Measurements from ENCODE around the gene ZFR2.

Gene ZFR2

GRCh38 chr19:3832001-3832400 lies 36.8 kb downstream of the ZFR2 start:
- H3K9me3 ChIP-seq (ENCODE audit: insufficient read depth, low read length, severe bottlenecking) = no peaks in the 10 kb centered on the region
- H3K4me1 ChIP-seq (ENCODE audit: insufficient read depth, low read length) = no peaks in the 10 kb centered on the region
- no peak overlapping the region for H3K27ac ChIP-seq (ENCODE audit: low read length)
- H3K9ac ChIP-seq (ENCODE audit: low read depth, low read length) = no peak overlapping the region
- no peak for TF ChIP-seq EZH2 (IDR thresholded peaks at IDR 0.05; ENCODE audit: borderline replicate concordance, low read depth, low read length, severe bottlenecking)
- TF ChIP-seq, protein P1, sequence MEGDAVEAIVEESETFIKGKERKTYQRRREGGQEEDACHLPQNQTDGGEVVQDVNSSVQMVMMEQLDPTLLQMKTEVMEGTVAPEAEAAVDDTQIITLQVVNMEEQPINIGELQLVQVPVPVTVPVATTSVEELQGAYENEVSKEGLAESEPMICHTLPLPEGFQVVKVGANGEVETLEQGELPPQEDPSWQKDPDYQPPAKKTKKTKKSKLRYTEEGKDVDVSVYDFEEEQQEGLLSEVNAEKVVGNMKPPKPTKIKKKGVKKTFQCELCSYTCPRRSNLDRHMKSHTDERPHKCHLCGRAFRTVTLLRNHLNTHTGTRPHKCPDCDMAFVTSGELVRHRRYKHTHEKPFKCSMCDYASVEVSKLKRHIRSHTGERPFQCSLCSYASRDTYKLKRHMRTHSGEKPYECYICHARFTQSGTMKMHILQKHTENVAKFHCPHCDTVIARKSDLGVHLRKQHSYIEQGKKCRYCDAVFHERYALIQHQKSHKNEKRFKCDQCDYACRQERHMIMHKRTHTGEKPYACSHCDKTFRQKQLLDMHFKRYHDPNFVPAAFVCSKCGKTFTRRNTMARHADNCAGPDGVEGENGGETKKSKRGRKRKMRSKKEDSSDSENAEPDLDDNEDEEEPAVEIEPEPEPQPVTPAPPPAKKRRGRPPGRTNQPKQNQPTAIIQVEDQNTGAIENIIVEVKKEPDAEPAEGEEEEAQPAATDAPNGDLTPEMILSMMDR (IDR thresholded peaks at IDR 0.05; ENCODE audit: borderline replicate concordance, extremely low read depth, low read length, poor library complexity, severe bottlenecking) = no peak
- H3K79me2 ChIP-seq (ENCODE audit: insufficient read depth, low read length) = no peaks in the 10 kb centered on the region
- no peaks in the 10 kb centered on the region for H3K36me3 ChIP-seq (ENCODE audit: insufficient read depth, low read length)
- H4K20me1 ChIP-seq (ENCODE audit: insufficient read depth, low read length) = no peaks in the 10 kb centered on the region
- ATAC-seq (ENCODE audit: insufficient read depth, low read depth) (no peak), DNase-seq (no peak)
- H2AFZ ChIP-seq (ENCODE audit: low read depth, low read length) = no peak overlapping the region
- H3K27me3 ChIP-seq (ENCODE audit: insufficient read depth, low read length, poor library complexity) = no peaks in the 10 kb centered on the region
- no peak overlapping the region for H3K4me2 ChIP-seq (ENCODE audit: insufficient read depth, low read length)
- H3K4me3 ChIP-seq (ENCODE audit: low read depth in 1 of 2, low read length in 2 of 2) = no peak overlapping the region

DNA sequence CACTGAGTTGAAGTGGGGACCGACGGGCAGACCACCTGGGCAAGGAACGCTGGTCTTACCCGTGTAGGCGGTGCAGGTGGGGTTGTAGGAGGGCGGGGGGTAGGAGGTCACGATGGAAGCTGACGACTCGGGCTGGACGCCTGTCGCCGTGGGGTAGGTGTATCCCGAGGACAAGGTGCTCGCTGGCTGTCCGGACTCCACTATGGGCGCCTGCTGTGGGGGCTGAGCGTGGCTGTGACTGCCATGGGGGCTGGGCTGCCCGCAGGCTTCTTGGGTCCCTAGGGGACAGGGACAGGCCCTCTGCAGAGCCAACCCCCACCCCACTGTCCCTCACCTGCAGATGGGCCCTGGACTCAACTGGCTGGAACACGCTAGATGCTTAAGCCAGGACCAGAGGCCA lies 37.2 kb downstream of the ZFR2 start:
- H3K27me3 ChIP-seq (ENCODE audit: insufficient read depth, low read length, poor library complexity) = no peaks in the 10 kb centered on the region
- TF ChIP-seq EZH2 (IDR thresholded peaks at IDR 0.05; ENCODE audit: borderline replicate concordance, low read depth, low read length, severe bottlenecking) = no peak
- TF ChIP-seq, protein P1 (IDR thresholded peaks at IDR 0.05; ENCODE audit: borderline replicate concordance, extremely low read depth, low read length, poor library complexity, severe bottlenecking) = no peak
- H4K20me1 ChIP-seq (ENCODE audit: insufficient read depth, low read length) = no peaks in the 10 kb centered on the region
- H3K4me2 ChIP-seq (ENCODE audit: insufficient read depth, low read length) = no peak overlapping the region
- no peaks in the 10 kb centered on the region for H3K36me3 ChIP-seq (ENCODE audit: insufficient read depth, low read length)
- DNase-seq (no peak), ATAC-seq (ENCODE audit: insufficient read depth, low read depth) (no peak)
- H3K9me3 ChIP-seq (ENCODE audit: insufficient read depth, low read length, severe bottlenecking) = no peaks in the 10 kb centered on the region
- no peak overlapping the region for H3K4me3 ChIP-seq (ENCODE audit: low read depth in 1 of 2, low read length in 2 of 2)
- no peak overlapping the region for H3K9ac ChIP-seq (ENCODE audit: low read depth, low read length)
- no peak overlapping the region for H3K27ac ChIP-seq (ENCODE audit: low read length)
- no peaks in the 10 kb centered on the region for H3K4me1 ChIP-seq (ENCODE audit: insufficient read depth, low read length)
- no peaks in the 10 kb centered on the region for H3K79me2 ChIP-seq (ENCODE audit: insufficient read depth, low read length)
- no peak overlapping the region for H2AFZ ChIP-seq (ENCODE audit: low read depth, low read length)

DNA sequence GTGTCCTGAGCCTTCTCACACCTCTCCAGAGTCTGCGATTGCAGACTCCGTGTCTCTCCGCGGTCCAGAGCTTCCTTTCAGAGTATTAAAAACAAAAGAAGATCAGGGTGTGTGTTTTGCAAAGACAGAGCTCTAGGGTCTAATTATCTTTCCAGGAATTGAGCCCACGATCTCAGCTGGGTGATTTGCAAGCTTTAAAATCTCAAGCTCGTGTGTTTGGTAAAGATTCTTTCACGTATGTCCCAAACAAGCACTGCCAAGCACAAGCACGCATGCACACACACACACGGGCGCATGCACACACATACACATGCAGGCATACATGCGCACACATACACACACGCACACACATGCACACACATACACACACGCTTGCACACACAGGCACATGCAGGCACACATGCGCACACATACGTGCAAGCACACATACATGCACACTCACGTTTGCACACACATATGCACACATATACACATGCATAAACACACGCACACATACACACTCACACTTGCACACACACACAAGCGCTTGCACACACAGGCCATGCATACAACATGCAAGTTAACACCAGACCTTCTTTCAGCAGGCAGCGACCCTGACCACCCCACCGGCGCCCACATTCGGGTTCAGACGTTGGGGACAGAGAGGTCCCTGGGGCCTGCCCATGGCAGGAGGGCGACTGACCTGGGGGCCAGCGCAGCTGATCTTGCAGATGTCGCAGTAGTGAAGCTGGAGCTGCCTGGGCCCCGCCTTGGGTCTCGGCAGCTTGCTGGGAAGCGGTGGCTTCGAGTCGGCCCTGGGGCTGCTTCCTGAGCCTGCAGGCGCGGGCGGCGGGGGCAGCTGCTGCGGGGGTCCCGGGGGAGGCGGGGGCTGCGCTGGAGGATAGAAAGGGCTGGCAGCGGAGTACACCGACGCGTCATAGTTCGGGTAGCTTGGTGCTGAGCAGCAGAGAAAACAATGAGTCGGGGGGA lies 37.9 kb downstream of the ZFR2 start:
- H3K27me3 ChIP-seq (ENCODE audit: insufficient read depth, low read length, poor library complexity) = no peaks in the 10 kb centered on the region
- H3K9me3 ChIP-seq (ENCODE audit: insufficient read depth, low read length, severe bottlenecking) = no peaks in the 10 kb centered on the region
- no peaks in the 10 kb centered on the region for H3K36me3 ChIP-seq (ENCODE audit: insufficient read depth, low read length)
- H3K79me2 ChIP-seq (ENCODE audit: insufficient read depth, low read length) = no peaks in the 10 kb centered on the region
- H3K4me2 ChIP-seq (ENCODE audit: insufficient read depth, low read length) = no peak overlapping the region
- H3K4me3 ChIP-seq (ENCODE audit: low read depth in 1 of 2, low read length in 2 of 2) = no peak overlapping the region
- H3K4me1 ChIP-seq (ENCODE audit: insufficient read depth, low read length) = no peaks in the 10 kb centered on the region
- TF ChIP-seq EZH2 (IDR thresholded peaks at IDR 0.05; ENCODE audit: borderline replicate concordance, low read depth, low read length, severe bottlenecking) = no peak
- TF ChIP-seq, protein P1 (IDR thresholded peaks at IDR 0.05; ENCODE audit: borderline replicate concordance, extremely low read depth, low read length, poor library complexity, severe bottlenecking) = no peak
- no peak for DNase-seq
- no peak for ATAC-seq (ENCODE audit: insufficient read depth, low read depth)
- no peak overlapping the region for H3K27ac ChIP-seq (ENCODE audit: low read length)
- H4K20me1 ChIP-seq (ENCODE audit: insufficient read depth, low read length) = no peaks in the 10 kb centered on the region
- H3K9ac ChIP-seq (ENCODE audit: low read depth, low read length) = no peak overlapping the region
- H2AFZ ChIP-seq (ENCODE audit: low read depth, low read length) = no peak overlapping the region

Measured in DND-41 (cell line).